Measurements from ENCODE around the gene PLXNA2. TPM values are rescaled to one million over a fixed set of nuclear protein-coding genes. Genes with fewer than 3 reads are reported as not detected.
A peak's percentile ranks its signal among the peaks of the same experiment; 100 is the strongest.

Gene PLXNA2
- total RNA-seq, 1 donor from 2014 or later, result 47.5 TPM

- ATAC-seq, result no peak
Observed at GRCh38 chr1:208139434-208140045, 104.6 kb downstream of the PLXNA2 start.

DNA sequence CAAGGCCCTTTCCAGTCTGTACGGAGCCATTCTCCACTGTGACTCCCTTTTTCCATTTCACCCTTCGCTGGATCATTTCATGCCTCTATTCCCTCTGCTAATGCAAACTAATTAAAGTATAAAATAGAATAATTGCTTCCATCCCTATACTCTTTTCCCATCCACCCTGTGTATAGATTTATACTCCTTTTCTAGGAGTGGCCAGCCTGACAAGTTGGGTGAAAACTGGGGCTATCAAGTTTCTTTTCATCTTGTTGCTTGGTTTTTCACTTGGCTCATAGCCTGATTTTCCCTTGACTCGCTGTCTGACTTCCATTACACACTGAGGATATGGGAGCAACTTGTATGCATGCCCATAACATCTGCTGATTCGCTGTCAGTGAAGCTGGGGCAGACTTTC lies 107.0 kb downstream of the PLXNA2 start:
- ATAC-seq, result no peak

DNA sequence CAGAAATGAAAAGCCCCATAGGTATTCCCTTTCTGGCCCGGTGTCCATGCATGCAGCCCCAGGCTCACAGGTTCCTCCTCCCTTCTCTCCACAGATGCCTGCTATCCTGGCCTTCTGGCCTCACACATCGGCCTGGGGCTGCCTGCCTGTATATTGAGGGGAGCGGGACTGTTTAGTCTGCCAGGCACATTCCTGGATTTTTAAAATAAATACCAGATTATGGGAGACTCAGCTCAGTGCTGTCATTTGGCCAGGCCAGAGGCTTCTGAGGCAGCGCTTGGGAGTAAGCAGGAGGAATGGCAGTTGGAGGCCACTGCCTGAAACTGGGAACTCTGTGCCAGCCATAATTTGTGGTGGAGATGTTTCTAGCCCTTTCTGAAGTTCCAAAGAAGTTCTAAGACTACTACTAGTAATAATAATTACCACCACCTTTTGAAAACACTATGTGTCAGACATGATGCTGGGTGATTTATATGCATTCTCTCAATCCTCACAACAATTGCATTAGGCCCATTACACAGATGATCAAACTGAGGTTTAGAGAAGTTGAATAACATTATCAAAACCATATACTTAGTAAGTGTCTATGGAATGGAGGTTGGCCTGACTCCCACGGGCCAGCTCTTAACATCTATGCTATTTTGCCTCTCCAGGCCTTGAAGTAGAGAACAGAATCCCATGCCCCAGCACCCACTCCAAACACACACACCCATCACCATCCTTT lies 107.6 kb downstream of the PLXNA2 start:
- no peak for ATAC-seq

DNA sequence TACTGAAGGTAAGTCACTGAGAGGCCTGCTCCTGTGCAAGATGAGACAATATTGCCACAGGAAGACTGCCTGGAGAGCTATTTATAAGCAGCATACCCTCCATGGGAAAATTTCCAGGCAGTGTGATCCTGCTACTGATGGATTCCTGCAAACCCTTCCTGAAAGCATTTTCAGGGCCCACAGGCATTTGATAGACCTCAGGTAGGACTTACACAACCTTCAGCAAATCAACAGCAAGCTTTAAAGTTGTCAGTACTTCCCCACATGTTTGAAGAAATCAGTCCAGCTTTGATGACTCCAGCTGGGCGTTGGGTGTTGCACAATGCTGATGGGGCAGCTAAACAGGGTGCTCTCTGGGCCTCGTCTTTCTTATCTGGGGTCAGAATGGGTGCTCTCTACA lies 108.8 kb downstream of the PLXNA2 start:
- ATAC-seq, result peak; percentile 67

DNA sequence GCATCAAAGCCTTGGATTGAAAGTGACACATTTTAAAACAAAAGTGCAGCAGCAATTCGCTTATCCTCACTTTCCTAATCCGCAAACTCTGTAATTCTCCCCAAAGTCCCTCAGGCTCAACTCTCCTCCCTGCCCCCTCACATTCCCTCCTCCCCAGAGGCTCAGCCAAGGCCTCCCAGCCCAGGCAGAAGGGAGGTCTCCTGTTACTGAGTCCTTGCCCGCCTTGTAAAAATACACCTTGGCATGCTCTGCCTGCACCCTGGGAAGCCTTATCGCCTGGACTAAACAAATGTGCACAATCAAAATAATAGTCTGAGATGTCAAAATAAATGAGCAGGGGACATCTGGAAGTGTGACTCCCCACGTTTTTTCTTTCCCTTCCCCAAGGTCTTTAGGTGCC lies 109.7 kb downstream of the PLXNA2 start:
- no peak for ATAC-seq

- ATAC-seq, result no peak
Observed at GRCh38 chr1:208133355-208133754, 110.8 kb downstream of the PLXNA2 start.

GRCh38 chr1:208132287-208132882 lies 111.8 kb downstream of the PLXNA2 start:
- ATAC-seq, result peak; percentile 94

DNA sequence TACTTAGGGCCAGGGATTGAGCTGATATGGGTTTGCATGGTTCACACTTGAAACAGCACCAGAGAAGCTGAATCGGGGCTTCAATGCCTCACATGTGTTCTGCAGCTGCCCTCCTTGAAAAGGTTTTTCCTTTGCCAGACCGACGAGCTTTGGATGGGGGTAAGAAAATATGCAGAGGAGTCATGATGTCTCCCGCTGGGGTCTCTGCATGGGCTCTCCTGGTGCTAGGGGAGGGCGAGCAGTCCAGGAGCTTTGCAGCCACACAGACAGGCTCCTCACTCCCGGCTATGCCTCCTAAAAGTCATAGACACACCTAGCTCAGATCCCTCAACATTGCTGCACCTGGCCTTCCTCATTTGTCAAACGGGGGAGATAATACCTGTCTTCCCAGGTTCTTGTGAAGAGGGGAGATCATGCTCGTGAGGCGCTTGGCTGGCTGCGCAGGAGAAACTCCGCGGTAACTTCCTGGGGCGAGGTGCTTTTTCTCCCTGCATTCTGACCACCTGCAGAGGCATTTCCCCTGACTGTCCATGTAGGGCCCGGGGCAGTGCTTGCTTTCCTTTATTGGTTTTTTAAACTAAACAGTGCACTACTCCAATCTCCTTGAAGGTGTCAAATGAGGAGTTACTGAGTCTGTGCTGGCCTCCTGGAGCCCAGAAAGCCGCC lies 112.4 kb downstream of the PLXNA2 start:
- no peak for ATAC-seq

DNA sequence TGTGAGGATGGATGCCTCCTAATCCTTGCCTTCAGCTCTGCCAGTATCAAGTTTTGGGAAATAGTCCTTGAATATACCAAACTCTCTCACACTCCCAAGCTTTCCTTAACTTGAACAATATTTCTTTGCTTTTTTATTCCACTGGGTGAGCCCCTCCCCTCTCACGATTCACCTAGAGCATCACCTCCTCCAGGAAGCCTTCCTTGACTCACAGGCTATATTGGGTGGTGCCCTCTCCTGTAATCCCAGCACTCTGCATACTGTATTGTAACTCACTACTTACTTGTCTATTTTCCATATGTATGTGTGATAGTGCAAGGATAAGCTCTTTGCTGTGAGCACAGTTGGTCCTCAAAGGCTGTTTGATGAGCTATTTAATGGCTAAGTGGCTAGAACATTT lies 114.7 kb downstream of the PLXNA2 start:
- no peak for ATAC-seq

GRCh38 chr1:208129060-208129459 lies 115.1 kb downstream of the PLXNA2 start:
- no peak for ATAC-seq

DNA sequence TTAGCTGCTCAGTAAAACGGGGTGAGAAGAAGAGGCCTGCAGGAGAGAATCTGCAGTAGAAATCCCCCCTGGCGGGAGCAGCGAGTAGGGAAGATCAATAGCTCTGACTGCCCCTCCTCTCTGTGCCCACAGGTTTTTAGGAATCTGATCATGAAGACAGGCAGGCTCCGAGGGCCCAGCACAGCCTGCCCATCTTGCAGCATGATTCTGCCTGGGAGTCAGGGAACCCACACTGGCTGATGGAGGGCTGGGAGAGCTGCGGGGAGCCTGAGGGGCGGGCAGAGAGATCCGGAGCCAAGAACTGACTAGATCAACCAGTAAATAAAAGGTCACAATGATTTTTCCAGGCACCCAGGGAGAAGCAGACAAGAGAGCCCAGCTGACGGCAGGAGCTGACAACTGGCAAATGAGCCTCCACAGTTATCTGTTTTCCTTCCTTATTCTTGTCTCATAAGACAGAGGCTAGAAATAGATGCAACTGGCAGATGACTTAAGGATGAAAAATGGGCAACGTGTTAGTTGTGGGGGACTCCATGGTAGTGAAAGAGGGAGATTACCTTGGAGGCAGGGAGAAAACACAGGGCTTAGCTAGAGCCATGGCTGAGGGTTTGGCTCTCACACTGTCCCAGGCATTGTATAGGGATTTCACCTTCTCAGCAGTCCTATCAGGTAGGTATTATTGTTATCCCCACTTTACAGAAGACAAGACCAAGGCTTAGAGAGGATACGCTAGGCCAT lies 116.2 kb downstream of the PLXNA2 start:
- ATAC-seq, result no peak

DNA sequence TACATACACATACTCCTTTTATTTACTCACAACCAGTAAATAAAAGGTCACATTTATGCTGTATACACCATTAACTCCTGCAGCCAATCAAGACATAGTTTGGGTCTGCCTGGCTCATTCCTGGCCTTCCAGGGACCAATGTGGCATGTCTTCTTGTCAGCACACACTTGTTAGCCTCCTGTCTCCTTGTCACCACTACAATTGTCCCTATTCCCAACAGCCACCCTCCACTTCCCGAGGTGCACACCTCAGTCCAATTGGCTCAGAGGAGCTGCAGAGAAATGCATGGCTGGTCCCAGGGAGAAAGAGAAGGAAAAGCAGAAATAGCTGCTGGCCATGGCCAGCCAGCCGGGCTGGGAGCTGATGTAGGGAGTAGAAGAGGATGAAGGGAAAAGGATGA lies 116.9 kb downstream of the PLXNA2 start:
- ATAC-seq, result no peak

DNA sequence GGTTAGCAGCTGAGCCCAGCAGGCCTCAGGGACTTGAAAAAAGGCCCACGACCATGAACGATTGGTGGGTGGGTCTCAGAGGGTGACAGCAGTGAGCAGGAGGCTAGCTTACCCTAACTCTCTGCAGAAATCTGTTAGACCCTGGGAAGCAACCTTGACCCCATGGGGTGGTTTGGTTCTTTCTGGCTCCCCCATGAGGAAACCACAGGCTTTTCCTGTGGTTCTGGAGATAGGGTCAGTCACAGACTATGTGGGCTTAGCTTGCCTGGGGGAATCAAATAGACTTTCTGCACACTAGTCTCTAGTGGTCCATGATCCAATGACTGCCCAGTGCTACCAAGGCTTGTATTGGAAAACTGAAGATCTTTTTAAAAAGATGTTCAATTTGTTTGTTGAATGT lies 118.1 kb downstream of the PLXNA2 start:
- ATAC-seq, result no peak

- no peak for ATAC-seq
Observed at GRCh38 chr1:208122612-208123358, 121.4 kb downstream of the PLXNA2 start.

DNA sequence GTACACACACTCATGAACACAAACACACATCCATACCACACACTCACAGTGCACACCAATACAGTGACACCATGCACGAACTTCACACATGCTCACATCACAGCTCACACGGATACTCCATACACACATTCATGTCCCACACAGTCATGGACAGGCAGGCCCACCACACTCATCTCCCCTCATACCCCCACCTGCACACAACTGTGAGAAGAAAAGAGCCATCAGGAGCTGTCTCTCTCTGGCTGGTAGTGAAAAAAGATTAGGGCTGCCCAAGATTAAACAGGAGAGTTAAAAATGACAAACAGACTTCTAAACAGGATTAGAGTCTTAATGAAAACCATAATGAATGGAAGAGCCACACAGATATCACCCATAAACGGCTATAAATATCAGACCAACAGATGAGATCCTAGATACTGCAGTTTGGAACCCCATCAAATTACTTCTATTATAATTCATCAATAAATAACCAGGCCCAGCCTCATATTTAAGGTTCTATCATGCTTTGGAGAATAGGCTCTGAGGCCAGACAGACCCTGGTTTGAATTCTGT lies 122.3 kb downstream of the PLXNA2 start:
- no peak for ATAC-seq

DNA sequence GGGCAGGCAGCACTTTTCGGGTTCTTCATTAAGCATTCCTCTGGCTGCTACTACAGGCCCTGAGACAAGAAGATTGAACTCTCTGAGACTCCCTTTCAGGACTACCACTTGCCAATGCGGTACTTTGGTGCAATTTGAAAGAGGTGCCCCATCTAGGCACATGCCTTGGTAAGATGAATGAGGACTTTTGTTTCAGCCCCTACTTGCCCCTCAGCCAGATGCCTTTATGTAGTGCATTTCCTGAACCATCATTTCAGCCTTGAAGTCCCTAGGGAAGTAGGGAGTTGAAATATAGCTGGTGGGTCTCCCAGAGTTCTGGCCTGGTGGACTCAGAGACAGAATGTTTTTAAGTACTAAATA lies 123.8 kb downstream of the PLXNA2 start:
- ATAC-seq, result no peak

GRCh38 chr1:208118841-208119606 lies 125.2 kb downstream of the PLXNA2 start:
- ATAC-seq, result no peak

DNA sequence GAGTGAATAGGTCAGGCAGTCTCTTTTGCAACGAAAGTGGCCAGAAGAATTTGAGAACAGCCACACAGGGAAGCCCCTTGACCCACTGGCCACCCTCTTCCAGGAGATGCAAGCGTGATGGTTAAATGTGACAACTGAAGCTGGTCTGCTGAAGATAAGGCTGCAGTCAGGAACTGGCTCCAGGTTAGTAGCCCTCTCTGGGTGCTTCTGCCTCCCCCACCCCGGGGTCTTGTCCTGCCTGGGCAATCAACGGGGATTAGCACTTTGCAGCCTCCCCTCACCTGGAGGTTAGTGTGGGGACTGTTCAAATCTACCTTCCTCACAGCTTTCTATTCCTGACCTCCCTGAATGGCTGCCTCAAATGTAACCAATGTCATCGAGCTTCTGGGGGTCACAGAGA lies 125.9 kb downstream of the PLXNA2 start:
- no peak for ATAC-seq

DNA sequence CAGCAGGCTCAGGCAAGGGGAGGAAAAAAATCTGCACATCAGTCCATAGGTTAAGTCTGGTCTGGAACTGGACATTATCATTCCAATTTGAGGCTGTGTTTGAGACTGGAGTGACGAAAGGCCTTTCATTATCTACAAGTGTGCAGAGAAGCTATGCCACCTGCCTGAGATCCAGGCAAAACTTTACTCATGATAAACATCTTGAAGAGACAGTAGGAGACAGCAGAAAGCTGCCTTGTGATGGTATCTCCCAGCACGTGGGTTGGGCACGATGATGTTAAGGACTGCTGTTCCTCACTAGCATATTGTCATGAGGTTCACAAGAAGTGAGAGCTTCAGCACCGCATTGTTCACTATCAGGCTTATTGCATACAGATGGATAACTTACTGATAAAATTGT lies 126.4 kb downstream of the PLXNA2 start:
- no peak for ATAC-seq

GRCh38 chr1:208117409-208117808 lies 126.8 kb downstream of the PLXNA2 start:
- no peak for ATAC-seq
